Dermis microvascular lymphatic vessel endothelial cell (primary cell): Measurements from ENCODE around the gene DBX2. TPM values are rescaled to one million over a fixed set of nuclear protein-coding genes. Genes with fewer than 3 reads are reported as not detected.
"Not testable (repeated sequence)": the region's sequence is repeated elsewhere in the genome, so short reads cannot be mapped to it uniquely, and the experiment has no call there.

ENCODE experiments used
- DNase-seq, 2 donors: peaks; one replicate each; pipeline versions ENCODE4 v3.0.0 to v3.0.0-alpha.2; 2010; ENCODE audit warnings: low read depth in 2 of 2
- total RNA-seq: library from RNA; depleted of rRNA; stranded (reverse); fragments of >200 nt; gene quantifications from 2 replicates; pipeline ENCODE4 v1.2.1, GENCODE V29; 2014

Gene DBX2
- total RNA-seq, 1 donor from 2014 or later: not detected

DNA sequence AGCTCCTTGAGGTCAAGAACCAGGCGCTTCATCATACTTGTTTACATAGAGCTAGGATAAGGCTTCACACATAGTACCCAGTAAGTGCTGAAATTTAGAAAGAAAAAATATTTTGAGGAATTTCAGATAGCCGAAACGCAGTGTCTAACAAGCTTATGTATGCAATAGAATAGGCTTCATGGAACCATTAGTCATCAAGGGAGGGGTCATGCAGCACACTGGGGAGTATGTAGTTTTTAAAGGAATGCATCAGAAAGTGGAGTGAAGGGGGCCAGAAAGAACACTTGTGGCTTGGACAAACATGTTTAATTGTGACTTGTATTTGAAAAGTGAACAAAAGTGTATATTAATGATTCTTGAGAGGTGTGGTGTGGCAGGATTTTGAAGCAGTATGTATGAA lies 38.1 kb downstream of the DBX2 start:
- DNase-seq: no peak

GRCh38 chr12:45010059-45010458 lies 40.8 kb downstream of the DBX2 start:
- DNase-seq: no peak

- DNase-seq: no peak
Observed at GRCh38 chr12:45008211-45008610, 42.7 kb downstream of the DBX2 start.

- DNase-seq: no peak
Observed at GRCh38 chr12:44999355-44999754, 51.5 kb downstream of the DBX2 start.

DNA sequence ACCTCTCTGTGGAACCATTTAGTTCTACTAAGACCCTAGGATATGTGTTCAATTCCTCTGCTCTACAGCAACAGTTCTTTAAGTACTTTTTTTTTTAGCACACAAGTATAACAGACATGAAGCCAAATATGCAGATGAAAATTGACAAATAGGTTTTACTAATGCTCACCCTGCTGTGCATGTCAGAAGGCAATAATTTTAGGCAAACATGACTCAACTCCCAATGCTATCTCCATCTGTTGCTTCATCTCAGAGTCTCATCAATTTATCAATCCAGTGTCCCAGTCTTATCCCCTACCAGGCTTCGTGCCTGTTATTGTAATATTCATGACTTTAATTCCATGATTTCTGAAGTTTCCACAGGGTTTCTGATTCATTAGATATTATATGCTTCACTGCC lies 57.7 kb downstream of the DBX2 start:
- no peak for DNase-seq

DNA sequence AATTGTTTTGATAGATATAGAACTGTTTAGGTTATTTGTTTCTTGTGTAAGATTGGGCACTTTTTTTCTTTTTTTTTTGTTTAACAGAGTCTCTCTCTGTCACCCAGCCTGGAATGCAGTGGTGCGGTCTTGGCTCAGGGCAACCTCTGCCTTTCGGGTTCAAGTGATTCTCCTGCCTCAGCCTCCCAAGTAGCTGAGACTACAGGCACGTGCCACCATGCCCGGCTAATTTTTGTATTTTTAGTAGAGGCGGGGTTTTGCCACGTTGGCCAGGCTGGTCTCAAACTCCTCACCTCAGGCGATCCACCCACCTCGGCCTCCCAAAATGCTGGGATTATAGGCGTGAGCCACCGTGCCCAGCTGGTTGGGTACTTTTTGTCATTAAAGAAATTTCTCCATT lies 66.0 kb downstream of the DBX2 start:
- DNase-seq: not testable (repeated sequence)

- DNase-seq: no peak
Observed at GRCh38 chr12:44979918-44980317, 71.0 kb downstream of the DBX2 start.

DNA sequence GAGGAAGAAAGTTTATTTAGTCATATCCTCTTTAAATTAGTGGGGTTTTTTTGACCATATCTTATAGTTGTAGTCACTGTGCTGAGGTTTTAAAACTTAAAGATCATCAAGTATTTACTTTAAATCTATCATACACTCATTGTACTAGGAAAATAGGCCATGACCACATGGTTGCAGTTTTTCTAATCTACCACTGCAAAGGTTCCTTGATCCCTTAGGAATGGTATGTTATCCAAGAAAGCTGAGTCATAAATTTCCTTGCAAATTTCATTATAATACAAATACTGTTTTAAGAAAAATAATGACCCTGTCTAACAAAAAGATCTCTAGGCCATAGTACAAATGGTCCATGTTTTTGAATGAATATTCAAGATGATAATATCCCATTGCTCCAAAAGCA lies 74.7 kb downstream of the DBX2 start:
- DNase-seq: no peak

GRCh38 chr12:44972746-44973421 lies 78.0 kb downstream of the DBX2 start:
- DNase-seq: peak in 1 of 2 donors; percentile 1

GRCh38 chr12:44968965-44969364 lies 81.9 kb downstream of the DBX2 start:
- DNase-seq: no peak

Other genes starting within 250 kb of the DBX2 start
- not detected in 2 replicates for gene NELL2, start 174.8 kb downstream of the DBX2 start, total RNA-seq
- gene ANO6, start 165.0 kb upstream of the DBX2 start, total RNA-seq: 73.7 and 83.7 TPM in 2 replicates